Measurements from ENCODE around the gene HSPA5. TPM values are rescaled to one million over a fixed set of nuclear protein-coding genes. Genes with fewer than 3 reads are reported as not detected.
"Not testable (repeated sequence)": the region's sequence is repeated elsewhere in the genome, so short reads cannot be mapped to it uniquely, and the experiment has no call there.

HSPA5 gene
- total RNA-seq, 2 experiments from 2014 or later: 276 to 280 TPM

DNA sequence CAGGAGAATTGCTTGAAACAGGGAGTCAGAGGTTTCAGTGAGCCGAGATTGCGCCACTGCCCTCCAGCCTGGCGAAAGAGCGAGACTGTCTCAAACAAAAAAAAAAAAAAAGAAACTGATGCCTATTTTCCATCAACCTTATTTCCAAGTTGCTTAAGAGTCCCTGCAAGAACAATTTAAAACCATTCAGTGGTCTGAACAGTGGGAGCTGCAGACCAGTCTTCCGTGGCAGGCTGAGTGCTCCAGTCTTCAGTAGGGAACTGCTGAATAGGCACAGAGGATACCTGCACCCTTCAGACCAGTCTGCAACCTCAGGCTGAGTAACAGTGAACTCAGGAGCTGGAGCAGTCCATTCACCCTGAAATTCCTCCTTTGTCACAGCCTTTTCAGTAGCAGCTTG is 46.7 kb downstream of the HSPA5 start:
- peak in 2 of 14 experiments; percentile 10 to 30 for DNase-seq
- ATAC-seq (ENCODE audit: poor library complexity); H3K9me3 ChIP-seq (ENCODE audit: control insufficient read depth in 1 of 2, insufficient read depth in 1 of 2, low read length in 2 of 2); H3K27me3 ChIP-seq (ENCODE audit: control insufficient read depth in 1 of 2, insufficient read depth in 2 of 2, low read length in 2 of 2); H3K36me3 ChIP-seq (ENCODE audit: insufficient read depth, low read length); H3K9me3 Mint-ChIP-seq; H3K27me3 Mint-ChIP-seq: not testable (repeated sequence)
- Histone ChIP-seq H3K4me3 (ENCODE audit: low read length) (peak overlapping the region; percentile 36), H3K4me1 (ENCODE audit: insufficient read depth, low read length) (peaks cover 85% of the 10 kb centered on the region), H3K27ac (ENCODE audit: low read depth in 1 of 2, low read length in 2 of 2) (peak overlapping the region; percentile 34 to 64)
- Mint-ChIP-seq H3K36me3 (ENCODE audit: low read depth) (peaks cover 11% of the 10 kb centered on the region), H3K4me3 (peak overlapping the region; percentile 91), H3K4me1 (ENCODE audit: low read depth) (peaks cover 87% of the 10 kb centered on the region), H3K27ac (peak overlapping the region; percentile 96)
- POLR2A ChIA-PET: interaction anchor here (0.6 to 9.5 kb wide), 9 partner anchors 9 to 253 kb away, joined by 3 to 119 read pairs (median 6); partner anchors contain the start of genes GOLGA1, HSPA5 and SCAI
- intact Hi-C loops (cut with DNase I, micrococcal nuclease): loop anchor here in 1 of 2 experiments (5.0 kb wide), 1 partner anchor 327 kb away; no protein-coding TSS in a partner anchor
- CTCF ChIA-PET: interaction anchor here (1.1 to 1.3 kb wide), 2 partner anchors 17 to 51 kb away, joined by 3 to 5 read pairs; partner anchors contain the start of gene SCAI

DNA sequence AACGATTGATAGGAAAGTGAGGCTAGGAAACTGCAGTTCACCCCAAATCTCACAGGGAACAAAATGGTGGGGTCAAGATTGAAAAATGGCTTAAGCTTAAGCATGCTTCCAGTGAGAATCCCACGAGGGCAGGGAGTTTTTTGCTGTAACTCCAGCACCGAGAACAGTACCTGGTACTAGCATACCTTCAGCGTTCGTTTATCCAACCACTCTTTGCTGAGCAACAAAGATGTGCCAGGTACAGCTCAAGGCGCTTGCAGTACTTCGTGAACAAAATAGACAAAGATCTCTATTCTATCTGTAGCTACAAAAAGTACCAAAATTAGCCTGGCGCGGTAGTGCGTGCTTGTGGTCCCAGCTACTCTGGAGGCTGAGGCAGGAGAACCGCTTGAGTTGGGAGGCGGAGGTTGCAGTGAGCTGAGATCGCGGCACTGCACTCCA is 50.8 kb downstream of the HSPA5 start:
- peak; percentile 3 for ATAC-seq (ENCODE audit: poor library complexity)
- TF ChIP-seq, protein P1, sequence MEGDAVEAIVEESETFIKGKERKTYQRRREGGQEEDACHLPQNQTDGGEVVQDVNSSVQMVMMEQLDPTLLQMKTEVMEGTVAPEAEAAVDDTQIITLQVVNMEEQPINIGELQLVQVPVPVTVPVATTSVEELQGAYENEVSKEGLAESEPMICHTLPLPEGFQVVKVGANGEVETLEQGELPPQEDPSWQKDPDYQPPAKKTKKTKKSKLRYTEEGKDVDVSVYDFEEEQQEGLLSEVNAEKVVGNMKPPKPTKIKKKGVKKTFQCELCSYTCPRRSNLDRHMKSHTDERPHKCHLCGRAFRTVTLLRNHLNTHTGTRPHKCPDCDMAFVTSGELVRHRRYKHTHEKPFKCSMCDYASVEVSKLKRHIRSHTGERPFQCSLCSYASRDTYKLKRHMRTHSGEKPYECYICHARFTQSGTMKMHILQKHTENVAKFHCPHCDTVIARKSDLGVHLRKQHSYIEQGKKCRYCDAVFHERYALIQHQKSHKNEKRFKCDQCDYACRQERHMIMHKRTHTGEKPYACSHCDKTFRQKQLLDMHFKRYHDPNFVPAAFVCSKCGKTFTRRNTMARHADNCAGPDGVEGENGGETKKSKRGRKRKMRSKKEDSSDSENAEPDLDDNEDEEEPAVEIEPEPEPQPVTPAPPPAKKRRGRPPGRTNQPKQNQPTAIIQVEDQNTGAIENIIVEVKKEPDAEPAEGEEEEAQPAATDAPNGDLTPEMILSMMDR (IDR thresholded peaks at IDR 0.05): no peak
- peaks cover 83% of the 10 kb centered on the region for H3K4me1 ChIP-seq (ENCODE audit: insufficient read depth, low read length)
- peaks cover 22% of the 10 kb centered on the region for H3K36me3 Mint-ChIP-seq (ENCODE audit: low read depth)
- peak overlapping the region; percentile 91 for H3K4me3 Mint-ChIP-seq
- H3K27ac ChIP-seq (ENCODE audit: low read depth in 1 of 2, low read length in 2 of 2): peak overlapping the region; percentile 95 to 98
- H3K27ac Mint-ChIP-seq: peak overlapping the region; percentile 96
- no peaks in the 10 kb centered on the region for H3K9me3 Mint-ChIP-seq
- POLR2A ChIA-PET: interaction anchor here (1.0 to 3.7 kb wide), 5 partner anchors 9 to 249 kb away, joined by 3 to 36 read pairs (median 5); partner anchors contain the start of genes HSPA5, RABEPK and SCAI
- no peaks in the 10 kb centered on the region for H3K27me3 Mint-ChIP-seq
- H3K4me1 Mint-ChIP-seq (ENCODE audit: low read depth): peaks cover 75% of the 10 kb centered on the region
- intact Hi-C loops (cut with DNase I, micrococcal nuclease): loop anchor here in 1 of 2 experiments (5.0 kb wide), 1 partner anchor 323 kb away; no protein-coding TSS in a partner anchor
- CTCF ChIA-PET: interaction anchor here (0.7 to 0.9 kb wide), 2 partner anchors 10 to 71 kb away, joined by 4 read pairs; partner anchors contain the start of genes GAPVD1 and RABEPK
- DNase-seq: peak in 5 of 14 experiments; percentile 7 to 52 (median 45)
- H3K4me3 ChIP-seq (ENCODE audit: low read length): peak overlapping the region; percentile 100
- no peaks in the 10 kb centered on the region for H3K36me3 ChIP-seq (ENCODE audit: insufficient read depth, low read length)
- H3K9me3 ChIP-seq (ENCODE audit: control insufficient read depth in 1 of 2, insufficient read depth in 1 of 2, low read length in 2 of 2): no peaks in the 10 kb centered on the region
- H3K27me3 ChIP-seq (ENCODE audit: control insufficient read depth in 1 of 2, insufficient read depth in 2 of 2, low read length in 2 of 2): no peaks in the 10 kb centered on the region

- ATAC-seq (ENCODE audit: poor library complexity): peak; percentile 92
- H3K4me1 ChIP-seq (ENCODE audit: insufficient read depth, low read length): peaks cover 77% of the 10 kb centered on the region
- no peaks in the 10 kb centered on the region for H3K27me3 Mint-ChIP-seq
- TF ChIP-seq, protein P1 (IDR thresholded peaks at IDR 0.05): peak; percentile 63
- ChIA-PET POLR2A (interaction anchor here (1.0 to 3.7 kb wide), 4 partner anchors 10 to 248 kb away, joined by 3 to 36 read pairs (median 14); partner anchors contain the start of genes HSPA5 and RABEPK), CTCF (interaction anchor here (0.7 kb wide), 1 partner anchor 10 kb away, joined by 4 read pairs; the partner anchor contains the start of gene RABEPK)
- H3K27me3 ChIP-seq (ENCODE audit: control insufficient read depth in 1 of 2, insufficient read depth in 2 of 2, low read length in 2 of 2): no peaks in the 10 kb centered on the region
- peak within 1 kb of the TSS; percentile 91 for H3K4me3 Mint-ChIP-seq
- H3K9me3 Mint-ChIP-seq: no peaks in the 10 kb centered on the region
- H3K4me3 ChIP-seq (ENCODE audit: low read length): peak within 1 kb of the TSS; percentile 100
- DNase-seq: peak; percentile 95 to 99 (median 97)
- peaks cover 73% of the 10 kb centered on the region for H3K4me1 Mint-ChIP-seq (ENCODE audit: low read depth)
- H3K36me3 Mint-ChIP-seq (ENCODE audit: low read depth): peaks cover 22% of the 10 kb centered on the region
- H3K27ac ChIP-seq (ENCODE audit: low read depth in 1 of 2, low read length in 2 of 2): peak within 1 kb of the TSS; percentile 95 to 98
- no peaks in the 10 kb centered on the region for H3K36me3 ChIP-seq (ENCODE audit: insufficient read depth, low read length)
- peak within 1 kb of the TSS; percentile 96 for H3K27ac Mint-ChIP-seq
- intact Hi-C loops (cut with DNase I, micrococcal nuclease): loop anchor here (1.0 to 5.0 kb wide), 4 partner anchors 46 to 322 kb away; partner anchors contain the start of genes HSPA5 (in 2 of the 2) and SCAI (in 1 of the 2)
- H3K9me3 ChIP-seq (ENCODE audit: control insufficient read depth in 1 of 2, insufficient read depth in 1 of 2, low read length in 2 of 2): no peaks in the 10 kb centered on the region
Measured at GRCh38 chr9:125189361-125190289, 51.5 kb downstream of the HSPA5 start, which contains the start of gene PPP6C. TSS of gene PPP6C (minus strand) at chr9:125189803. CDS start at chr9:125189718, 85 bp downstream.
